Regular cardiac myocyte (primary cell): Measurements from ENCODE around the gene TMPRSS5. TPM values are rescaled to one million over a fixed set of nuclear protein-coding genes. Genes with fewer than 3 reads are reported as not detected.

Experiments
- total RNA-seq: library from RNA; depleted of rRNA; stranded (reverse); fragments of >200 nt; gene quantifications from 2 replicates; pipeline ENCODE4 v1.2.3, GENCODE V29; 2014

The TMPRSS5 gene
- total RNA-seq: 0.28 TPM in 1 of 2 replicates, not detected in the other

DNA sequence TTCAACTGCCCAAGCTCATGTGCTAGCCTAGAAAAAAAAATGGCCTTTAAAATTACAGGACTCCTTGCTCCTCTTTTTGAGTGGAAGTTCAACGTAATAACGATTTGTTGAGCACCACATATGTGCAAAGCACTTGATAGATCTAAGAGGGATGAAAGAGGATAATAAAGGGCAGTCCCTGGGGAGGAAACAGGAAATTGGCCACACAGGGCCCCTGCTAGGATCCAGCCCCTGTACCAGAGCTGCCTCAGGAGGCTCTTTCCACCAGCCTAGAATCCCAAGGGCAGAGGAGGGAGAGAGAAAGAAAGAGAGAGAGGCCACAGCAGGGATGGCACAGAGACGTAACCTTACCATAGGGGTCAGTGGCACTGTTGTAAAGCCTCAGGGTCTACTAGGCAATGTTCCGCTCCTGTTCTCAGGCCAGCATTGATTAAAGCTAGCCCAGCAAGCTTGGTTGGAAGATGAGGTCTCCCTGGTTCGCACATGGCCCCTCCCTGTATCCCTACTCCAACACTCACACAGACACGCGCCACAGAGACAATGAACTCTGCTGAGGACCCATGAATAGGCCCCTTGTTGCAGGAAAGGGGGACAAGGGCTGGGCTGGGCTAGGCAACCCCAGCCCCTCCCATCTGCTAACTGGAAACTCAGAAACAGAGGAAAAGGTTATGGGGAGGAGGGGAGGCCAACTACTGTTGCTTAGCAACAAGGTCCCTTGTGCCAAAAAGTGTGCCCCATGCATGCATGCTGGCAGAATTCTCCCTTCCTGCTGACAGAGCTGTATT is at the start of gene TMPRSS5:
TSS of gene TMPRSS5 (minus strand) at position 438 of the 785 bp plus-strand sequence. CDS start at position 354, 84 bp downstream.

Other genes starting within 250 kb of the TMPRSS5 start
- under 0.01 TPM in 1 of 2 replicates, not detected in the other for gene DRD2, start 230.9 kb downstream of the TMPRSS5 start, total RNA-seq
- 24.0 and 29.1 TPM in 2 replicates for gene ZW10, start 67.4 kb upstream of the TMPRSS5 start, total RNA-seq
- not detected in 2 replicates for gene CLDN25, start 73.5 kb upstream of the TMPRSS5 start, total RNA-seq
- gene USP28, start 169.3 kb upstream of the TMPRSS5 start, total RNA-seq: 29.1 and 33.0 TPM in 2 replicates
- gene HTR3B, start 198.5 kb upstream of the TMPRSS5 start, total RNA-seq: not detected in 2 replicates